Glutamatergic neuron (in vitro differentiated cells): ENCODE measurements around the gene AMPD3. TPM values are rescaled to one million over a fixed set of nuclear protein-coding genes. Genes with fewer than 3 reads are reported as not detected.

Source experiments
- DNase-seq: peaks from one replicate; pipeline ENCODE4 v3.0.0; 2022
- H3K27ac Mint-ChIP-seq: one replicate; pipeline ENCODE4 v1.8.0; 2020; ENCODE audit warnings: mild to moderate bottlenecking, mixed read lengths, inconsistent platforms; ENCODE audit not compliant: unreplicated experiment
- H3K27me3 Mint-ChIP-seq: one replicate; pipeline ENCODE4 v1.8.0; 2020; ENCODE audit warnings: mild to moderate bottlenecking, moderate library complexity, mixed read lengths, inconsistent platforms; ENCODE audit not compliant: unreplicated experiment
- H3K36me3 Mint-ChIP-seq: one replicate; pipeline ENCODE4 v1.8.0; 2020; ENCODE audit warnings: mild to moderate bottlenecking, mixed read lengths, inconsistent platforms; ENCODE audit not compliant: unreplicated experiment
- H3K4me1 Mint-ChIP-seq: one replicate; pipeline ENCODE4 v1.8.0; 2020; ENCODE audit warnings: mild to moderate bottlenecking, low read depth, mixed read lengths, inconsistent platforms; ENCODE audit not compliant: unreplicated experiment
- H3K4me3 Mint-ChIP-seq: one replicate; pipeline ENCODE4 v1.8.0; 2020; ENCODE audit warnings: mild to moderate bottlenecking, mixed read lengths, inconsistent platforms; ENCODE audit not compliant: unreplicated experiment
- H3K9me3 Mint-ChIP-seq: one replicate; pipeline ENCODE4 v1.8.0; 2020; ENCODE audit warnings: mild to moderate bottlenecking, moderate library complexity, mixed read lengths, inconsistent platforms; ENCODE audit not compliant: unreplicated experiment
- total RNA-seq: library from RNA; stranded (reverse); fragmentation: NEBNext Ultra II Directional; extraction: Animal tissue kit (Norgen Biotek cat#: 25700); gene quantifications from one replicate; pipeline ENCODE4 v1.2.1, GENCODE V29; 2021; ENCODE audit not compliant: unreplicated experiment
- TF ChIP-seq, protein P1 (sequence below): fragments of 200-600 bp; sonication (generic); IDR thresholded peaks from one replicate; pipeline ENCODE4 v1.5.0; 2021; ENCODE audit not compliant: partially characterized antibody, unreplicated experiment

The AMPD3 gene
- total RNA-seq, 1 donor from 2014 or later = 0.44 TPM

DNA sequence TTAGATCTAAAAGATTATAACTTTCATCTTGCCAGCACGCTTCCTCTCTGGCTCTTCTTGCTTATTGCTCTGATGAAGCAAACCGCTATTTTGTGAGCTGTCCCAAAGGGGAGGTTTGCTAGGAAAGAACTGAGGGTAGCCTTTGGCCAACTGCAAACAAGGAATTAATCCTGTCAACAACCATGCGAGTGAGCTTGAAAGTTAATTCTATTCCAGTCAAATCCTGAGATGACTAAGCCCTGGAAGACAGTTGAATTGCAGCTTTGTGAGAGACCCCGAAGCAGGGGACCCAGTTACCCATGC, 96.2 kb downstream of the AMPD3 start:
- DNase-seq = no peak
- peaks cover 5% of the 10 kb centered on the region for H3K36me3 Mint-ChIP-seq
- H3K9me3 Mint-ChIP-seq = no peaks in the 10 kb centered on the region

DNA sequence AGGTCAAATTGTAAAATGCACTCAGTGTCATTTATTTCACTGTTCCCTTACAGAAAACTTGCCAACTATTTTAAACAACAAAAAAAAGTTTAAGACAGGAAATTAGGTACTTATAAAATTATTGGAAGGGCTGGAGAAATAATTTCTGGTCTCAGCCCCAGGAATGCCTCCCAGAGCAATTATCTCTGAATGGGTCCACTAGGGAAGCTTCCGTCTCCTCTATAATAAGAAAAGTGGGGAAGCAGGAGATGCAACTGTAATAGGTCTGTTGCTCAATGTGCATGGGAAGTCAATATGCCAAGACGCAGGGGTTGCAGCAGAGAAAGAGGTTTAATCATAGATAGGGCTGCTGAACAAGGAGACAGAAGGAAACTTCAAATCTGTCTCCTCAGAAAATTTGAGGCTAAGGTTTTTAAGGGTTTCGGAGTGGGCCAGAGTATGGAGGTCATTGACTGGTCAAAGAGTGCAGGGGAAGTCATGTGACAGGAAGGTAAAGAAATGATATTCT, 96.8 kb downstream of the AMPD3 start:
- peaks cover 2% of the 10 kb centered on the region for H3K27me3 Mint-ChIP-seq
- TF ChIP-seq, protein P1, sequence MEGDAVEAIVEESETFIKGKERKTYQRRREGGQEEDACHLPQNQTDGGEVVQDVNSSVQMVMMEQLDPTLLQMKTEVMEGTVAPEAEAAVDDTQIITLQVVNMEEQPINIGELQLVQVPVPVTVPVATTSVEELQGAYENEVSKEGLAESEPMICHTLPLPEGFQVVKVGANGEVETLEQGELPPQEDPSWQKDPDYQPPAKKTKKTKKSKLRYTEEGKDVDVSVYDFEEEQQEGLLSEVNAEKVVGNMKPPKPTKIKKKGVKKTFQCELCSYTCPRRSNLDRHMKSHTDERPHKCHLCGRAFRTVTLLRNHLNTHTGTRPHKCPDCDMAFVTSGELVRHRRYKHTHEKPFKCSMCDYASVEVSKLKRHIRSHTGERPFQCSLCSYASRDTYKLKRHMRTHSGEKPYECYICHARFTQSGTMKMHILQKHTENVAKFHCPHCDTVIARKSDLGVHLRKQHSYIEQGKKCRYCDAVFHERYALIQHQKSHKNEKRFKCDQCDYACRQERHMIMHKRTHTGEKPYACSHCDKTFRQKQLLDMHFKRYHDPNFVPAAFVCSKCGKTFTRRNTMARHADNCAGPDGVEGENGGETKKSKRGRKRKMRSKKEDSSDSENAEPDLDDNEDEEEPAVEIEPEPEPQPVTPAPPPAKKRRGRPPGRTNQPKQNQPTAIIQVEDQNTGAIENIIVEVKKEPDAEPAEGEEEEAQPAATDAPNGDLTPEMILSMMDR = no peak
- H3K36me3 Mint-ChIP-seq = peaks cover 5% of the 10 kb centered on the region
- no peak overlapping the region for H3K27ac Mint-ChIP-seq
- H3K4me1 Mint-ChIP-seq = no peaks in the 10 kb centered on the region
- no peaks in the 10 kb centered on the region for H3K9me3 Mint-ChIP-seq
- no peak overlapping the region for H3K4me3 Mint-ChIP-seq
- DNase-seq = no peak

More for the DNA sequence above, 96.2 kb downstream of the AMPD3 start:
- no peaks in the 10 kb centered on the region for H3K4me1 Mint-ChIP-seq
- H3K27me3 Mint-ChIP-seq = peaks cover 2% of the 10 kb centered on the region
- TF ChIP-seq, protein P1 = no peak
- H3K27ac Mint-ChIP-seq = no peak overlapping the region
- H3K4me3 Mint-ChIP-seq = no peak overlapping the region

DNA sequence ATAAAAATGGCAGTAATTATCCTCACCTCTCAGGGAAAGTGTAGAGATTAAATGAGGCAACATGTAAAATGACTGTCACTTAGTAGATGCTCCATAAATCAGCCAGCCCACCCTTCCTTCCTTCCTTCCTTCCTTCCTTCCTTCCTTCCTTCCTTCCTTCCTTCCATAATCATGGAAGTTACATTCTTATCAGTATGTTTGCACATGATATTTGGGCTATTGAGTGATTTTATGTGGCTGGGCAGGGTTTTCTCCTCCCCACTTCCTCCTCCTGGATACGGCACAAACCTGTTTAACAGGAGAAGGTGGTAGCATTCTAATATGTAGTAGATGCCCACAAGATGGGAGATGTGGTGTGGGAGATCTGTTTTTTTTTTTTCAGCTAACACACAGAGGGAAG, 101.5 kb downstream of the AMPD3 start:
- Mint-ChIP-seq H3K9me3 (no peaks in the 10 kb centered on the region), H3K4me3 (no peak overlapping the region), H3K36me3 (peaks cover under 1% of the 10 kb centered on the region), H3K27ac (no peak overlapping the region), H3K4me1 (no peaks in the 10 kb centered on the region), H3K27me3 (peaks cover 4% of the 10 kb centered on the region)
- DNase-seq = no peak
- TF ChIP-seq, protein P1 = no peak

Other genes starting within 250 kb of the AMPD3 start
- 30.7 TPM for gene SBF2, start 161.0 kb upstream of the AMPD3 start, total RNA-seq
- gene ADM, start 150.2 kb upstream of the AMPD3 start, total RNA-seq = 0.22 TPM
- 14.2 TPM for gene RNF141, start 85.9 kb downstream of the AMPD3 start, total RNA-seq
- gene LYVE1, start 113.4 kb downstream of the AMPD3 start, total RNA-seq = not detected
- 4.2 TPM for gene IRAG1, start 238.5 kb downstream of the AMPD3 start, total RNA-seq